ENCODE results near the gene SPAG9.

DNA sequence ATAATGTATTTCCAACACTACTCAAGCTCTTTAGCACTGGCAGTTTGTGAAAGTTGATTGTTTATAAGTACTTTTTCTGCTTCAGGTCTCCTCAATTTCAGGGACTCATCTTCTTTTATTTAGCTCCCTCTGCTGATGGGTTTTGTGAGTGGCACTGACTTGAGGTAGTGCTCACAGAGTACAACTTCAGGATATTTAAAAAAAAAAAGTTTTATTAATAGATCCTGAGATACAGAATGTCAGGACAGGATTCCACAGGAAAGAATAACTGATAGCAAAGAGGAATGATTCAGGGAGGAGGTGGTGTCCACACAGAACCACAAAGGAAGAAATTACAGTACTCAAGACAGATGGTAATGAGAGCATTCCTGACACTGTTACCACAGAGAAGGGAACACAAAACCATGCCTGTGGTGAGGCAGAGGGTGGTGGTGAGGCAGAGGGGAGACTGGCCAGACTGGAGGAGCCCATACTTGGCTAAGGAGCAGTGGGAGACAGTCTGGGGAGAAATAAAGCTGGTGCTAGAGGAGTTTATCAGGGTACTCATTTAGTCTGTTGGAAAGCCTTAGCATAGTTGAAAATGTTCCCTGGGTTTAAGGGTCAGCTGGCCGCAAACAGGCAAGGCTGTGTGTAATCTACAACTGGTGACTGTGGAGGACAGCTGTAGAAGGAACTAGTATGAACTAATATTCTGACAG is 63.7 kb downstream of the SPAG9 start:
- TF ChIP-seq, protein P1, sequence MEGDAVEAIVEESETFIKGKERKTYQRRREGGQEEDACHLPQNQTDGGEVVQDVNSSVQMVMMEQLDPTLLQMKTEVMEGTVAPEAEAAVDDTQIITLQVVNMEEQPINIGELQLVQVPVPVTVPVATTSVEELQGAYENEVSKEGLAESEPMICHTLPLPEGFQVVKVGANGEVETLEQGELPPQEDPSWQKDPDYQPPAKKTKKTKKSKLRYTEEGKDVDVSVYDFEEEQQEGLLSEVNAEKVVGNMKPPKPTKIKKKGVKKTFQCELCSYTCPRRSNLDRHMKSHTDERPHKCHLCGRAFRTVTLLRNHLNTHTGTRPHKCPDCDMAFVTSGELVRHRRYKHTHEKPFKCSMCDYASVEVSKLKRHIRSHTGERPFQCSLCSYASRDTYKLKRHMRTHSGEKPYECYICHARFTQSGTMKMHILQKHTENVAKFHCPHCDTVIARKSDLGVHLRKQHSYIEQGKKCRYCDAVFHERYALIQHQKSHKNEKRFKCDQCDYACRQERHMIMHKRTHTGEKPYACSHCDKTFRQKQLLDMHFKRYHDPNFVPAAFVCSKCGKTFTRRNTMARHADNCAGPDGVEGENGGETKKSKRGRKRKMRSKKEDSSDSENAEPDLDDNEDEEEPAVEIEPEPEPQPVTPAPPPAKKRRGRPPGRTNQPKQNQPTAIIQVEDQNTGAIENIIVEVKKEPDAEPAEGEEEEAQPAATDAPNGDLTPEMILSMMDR (IDR thresholded peaks at IDR 0.05 in 4 of 5, conservative IDR thresholded peaks at IDR 0.05 in 1 of 5): peak; percentile 16 to 67 (median 51)
- TF ChIP-seq POLR2A (IDR thresholded peaks at IDR 0.05): no peak

All from gastrocnemius medialis (tissue), 4 donors.